GM12878 (cell line): Measurements from ENCODE around the gene GRAMD2B. TPM values are rescaled to one million over a fixed set of nuclear protein-coding genes. Genes with fewer than 3 reads are reported as not detected.
A peak's percentile ranks its signal among the peaks of the same experiment; 100 is the strongest.

Source experiments
- BACH1 ChIP-seq: fragments of 450-650 bp; IDR thresholded peaks from 2 replicates; pipeline ENCODE4 v1.6.1; 2017; ENCODE audit warnings: mild to moderate bottlenecking, borderline replicate concordance
- CHD1 ChIP-seq: IDR thresholded peaks from 2 replicates; pipeline ENCODE4 v1.6.1; 2012; ENCODE audit warnings: low read depth, low read length, improper control_type of control experiment
- CHD4 ChIP-seq: fragments of 200-600 bp; sonication (generic); IDR thresholded peaks from 2 replicates; pipeline ENCODE4 v1.6.1; 2016; ENCODE audit warnings: mild to moderate bottlenecking
- CREM ChIP-seq: IDR thresholded peaks from 2 replicates; pipeline ENCODE4 v1.6.1; 2014; ENCODE audit warnings: antibody characterized with exemption, low read depth
- DPF2 ChIP-seq: fragments of 450-650 bp; IDR thresholded peaks from 2 replicates; pipeline ENCODE4 v1.6.1; 2017; ENCODE audit warnings: mild to moderate bottlenecking
- GATAD2B ChIP-seq: fragments of 450-650 bp; conservative IDR thresholded peaks from 2 replicates; pipeline ENCODE4 v1.6.1; 2017; ENCODE audit warnings: low read depth, mild to moderate bottlenecking, moderate library complexity
- KAT2A ChIP-seq: conservative IDR thresholded peaks from 2 replicates; pipeline ENCODE4 v1.6.1; 2011; ENCODE audit warnings: low read depth, low read length; ENCODE audit not compliant: control insufficient read depth
- MTA2 ChIP-seq: fragments of 450-650 bp; IDR thresholded peaks from 2 replicates; pipeline ENCODE4 v1.6.1; 2016; ENCODE audit warnings: low read depth, mild to moderate bottlenecking, moderate library complexity
- PML ChIP-seq: IDR thresholded peaks from 2 replicates; pipeline ENCODE4 v1.6.1; 2012; ENCODE audit warnings: low read length, inconsistent platforms
- RBBP5 ChIP-seq: fragments of 200-600 bp; sonication (generic); conservative IDR thresholded peaks from 2 replicates; pipeline ENCODE4 v1.6.1; 2016
- SREBF1 ChIP-seq: IDR thresholded peaks from 2 replicates; pipeline ENCODE4 v1.6.1; 2012; ENCODE audit warnings: mild to moderate bottlenecking, low read length
- SUZ12 ChIP-seq: fragments of 200-600 bp; sonication (generic); IDR thresholded peaks from one replicate; pipeline ENCODE4 v1.6.1; 2018; ENCODE audit warnings: antibody characterized with exemption, mild to moderate bottlenecking; ENCODE audit not compliant: unreplicated experiment
- TCF12 ChIP-seq: IDR thresholded peaks from 2 replicates; pipeline ENCODE4 v1.6.1; 2011; ENCODE audit warnings: low read depth, mild to moderate bottlenecking, low read length
- YBX1 ChIP-seq: fragments of 450-650 bp; IDR thresholded peaks from 2 replicates; pipeline ENCODE4 v1.6.1; 2016; ENCODE audit warnings: antibody characterized with exemption
- ZNF274 ChIP-seq: IDR thresholded peaks from one replicate; pipeline ENCODE4 v1.8.0; 2011; ENCODE audit not compliant: insufficient read length, insufficient read depth
- polyA plus RNA-seq, 11 experiments: library from polyadenylated mRNA; depleted of rRNA in 4 of 11; unstranded in 6 of 11; stranded (reverse) in 5 of 11; fragments of >200 nt; fragmentation: Nextera tagmentation in 4 of 11; fragmentation: Illumina TruSeq in 1 of 11; extraction: Ambion mirVana in 4 of 11; extraction: Trizol in 1 of 11; gene quantifications; 1 replicate in 1 of 11; 2 replicates in 10 of 11; pipeline versions ENCODE4 v1.2.1 to v1.2.3, GENCODE V29; 2011 to 2016; ENCODE audit warnings: inconsistent platforms in 2 of 11, missing spikeins in 2 of 11, low read depth in 1 of 11
- total RNA-seq, 4 experiments: library from RNA; depleted of rRNA in 3 of 4; stranded (reverse); fragments of >200 nt in 3 of 4; fragmentation: Illumina TruSeq in 1 of 4; extraction: Trizol in 1 of 4; gene quantifications; 2 replicates each; pipeline versions ENCODE4 v1.2.1 to v1.2.3, GENCODE V29; 2013 to 2021
- TF ChIP-seq, protein P1 (sequence below): fragments of 450-650 bp; IDR thresholded peaks from 2 replicates; pipeline ENCODE4 v1.6.1; 2017; ENCODE audit warnings: low read depth, mild to moderate bottlenecking, moderate library complexity
- TF ChIP-seq, protein P2 (sequence below): IDR thresholded peaks from 2 replicates; pipeline ENCODE4 v1.6.1; 2012; ENCODE audit warnings: low read length, inconsistent platforms
- TF ChIP-seq, protein P3 (sequence below): fragments of 450-650 bp; IDR thresholded peaks from 2 replicates; pipeline ENCODE4 v1.6.1; 2014; ENCODE audit warnings: mild to moderate bottlenecking
- TF ChIP-seq, protein P4 (sequence below): IDR thresholded peaks from 2 replicates; pipeline ENCODE4 v1.6.1; 2012; ENCODE audit warnings: improper control_type of control experiment, low read depth, low read length; ENCODE audit not compliant: insufficient replicate concordance
- TF ChIP-seq, protein P5 (sequence below): IDR thresholded peaks from 2 replicates; pipeline ENCODE4 v1.6.1; 2012; ENCODE audit warnings: mild to moderate bottlenecking, low read depth, low read length

GRAMD2B gene
- total and polyA plus RNA-seq, 10 of the 15 experiments (the other 5 are each of a cell fraction or from before 2014, with no cell fraction given), result 1.9 to 21.5 (median 8.4) TPM

DNA sequence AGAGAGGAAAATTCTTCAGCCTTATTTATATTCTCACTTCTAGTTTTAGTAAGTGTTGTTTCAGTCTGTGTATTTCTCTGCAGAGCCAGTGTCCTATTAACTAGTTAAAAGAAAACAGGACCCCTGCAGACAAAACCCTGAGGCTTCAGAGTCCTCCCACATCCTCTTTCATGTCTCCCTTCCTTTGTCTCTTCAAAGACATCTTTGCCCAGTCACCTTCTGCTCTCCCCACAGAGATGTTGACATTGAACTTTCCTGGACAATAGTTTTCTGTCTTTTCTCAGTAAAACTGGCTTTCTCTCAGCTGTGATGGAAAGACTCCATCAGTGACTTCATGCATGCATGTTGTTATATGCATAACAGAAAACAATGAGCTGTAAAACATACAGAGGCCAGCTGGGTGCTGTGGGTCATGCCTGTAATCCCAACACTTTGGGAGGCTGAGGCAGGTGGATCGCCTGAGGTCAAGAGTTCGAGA, 20.2 kb downstream of the GRAMD2B start (continued):
- TF ChIP-seq TCF12 (0 out of 2 replicates have a peak, but pooled peaks have one; percentile 13), CREM (peak; percentile 59), GATAD2B (no peak), KAT2A (no peak), RBBP5 (no peak), ZNF274 (no peak), SREBF1 (no peak), SUZ12 (no peak), CHD1 (no peak), CHD4 (no peak), PML (peak; percentile 45; the same call in 1 of the 2 replicates), BACH1 (peak; percentile 46; the same call in 1 of the 2 replicates), DPF2 (peak; percentile 92), MTA2 (peak; percentile 93), YBX1 (no peak)
- TF ChIP-seq, protein P1, sequence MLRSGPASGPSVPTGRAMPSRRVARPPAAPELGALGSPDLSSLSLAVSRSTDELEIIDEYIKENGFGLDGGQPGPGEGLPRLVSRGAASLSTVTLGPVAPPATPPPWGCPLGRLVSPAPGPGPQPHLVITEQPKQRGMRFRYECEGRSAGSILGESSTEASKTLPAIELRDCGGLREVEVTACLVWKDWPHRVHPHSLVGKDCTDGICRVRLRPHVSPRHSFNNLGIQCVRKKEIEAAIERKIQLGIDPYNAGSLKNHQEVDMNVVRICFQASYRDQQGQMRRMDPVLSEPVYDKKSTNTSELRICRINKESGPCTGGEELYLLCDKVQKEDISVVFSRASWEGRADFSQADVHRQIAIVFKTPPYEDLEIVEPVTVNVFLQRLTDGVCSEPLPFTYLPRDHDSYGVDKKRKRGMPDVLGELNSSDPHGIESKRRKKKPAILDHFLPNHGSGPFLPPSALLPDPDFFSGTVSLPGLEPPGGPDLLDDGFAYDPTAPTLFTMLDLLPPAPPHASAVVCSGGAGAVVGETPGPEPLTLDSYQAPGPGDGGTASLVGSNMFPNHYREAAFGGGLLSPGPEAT, result peak; percentile 90
- TF ChIP-seq, protein P2, sequence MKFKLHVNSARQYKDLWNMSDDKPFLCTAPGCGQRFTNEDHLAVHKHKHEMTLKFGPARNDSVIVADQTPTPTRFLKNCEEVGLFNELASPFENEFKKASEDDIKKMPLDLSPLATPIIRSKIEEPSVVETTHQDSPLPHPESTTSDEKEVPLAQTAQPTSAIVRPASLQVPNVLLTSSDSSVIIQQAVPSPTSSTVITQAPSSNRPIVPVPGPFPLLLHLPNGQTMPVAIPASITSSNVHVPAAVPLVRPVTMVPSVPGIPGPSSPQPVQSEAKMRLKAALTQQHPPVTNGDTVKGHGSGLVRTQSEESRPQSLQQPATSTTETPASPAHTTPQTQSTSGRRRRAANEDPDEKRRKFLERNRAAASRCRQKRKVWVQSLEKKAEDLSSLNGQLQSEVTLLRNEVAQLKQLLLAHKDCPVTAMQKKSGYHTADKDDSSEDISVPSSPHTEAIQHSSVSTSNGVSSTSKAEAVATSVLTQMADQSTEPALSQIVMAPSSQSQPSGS, result peak; percentile 71; the same call in 1 of the 2 replicates
- TF ChIP-seq, protein P3, sequence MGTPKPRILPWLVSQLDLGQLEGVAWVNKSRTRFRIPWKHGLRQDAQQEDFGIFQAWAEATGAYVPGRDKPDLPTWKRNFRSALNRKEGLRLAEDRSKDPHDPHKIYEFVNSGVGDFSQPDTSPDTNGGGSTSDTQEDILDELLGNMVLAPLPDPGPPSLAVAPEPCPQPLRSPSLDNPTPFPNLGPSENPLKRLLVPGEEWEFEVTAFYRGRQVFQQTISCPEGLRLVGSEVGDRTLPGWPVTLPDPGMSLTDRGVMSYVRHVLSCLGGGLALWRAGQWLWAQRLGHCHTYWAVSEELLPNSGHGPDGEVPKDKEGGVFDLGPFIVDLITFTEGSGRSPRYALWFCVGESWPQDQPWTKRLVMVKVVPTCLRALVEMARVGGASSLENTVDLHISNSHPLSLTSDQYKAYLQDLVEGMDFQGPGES, result no peak
- TF ChIP-seq, protein P4, sequence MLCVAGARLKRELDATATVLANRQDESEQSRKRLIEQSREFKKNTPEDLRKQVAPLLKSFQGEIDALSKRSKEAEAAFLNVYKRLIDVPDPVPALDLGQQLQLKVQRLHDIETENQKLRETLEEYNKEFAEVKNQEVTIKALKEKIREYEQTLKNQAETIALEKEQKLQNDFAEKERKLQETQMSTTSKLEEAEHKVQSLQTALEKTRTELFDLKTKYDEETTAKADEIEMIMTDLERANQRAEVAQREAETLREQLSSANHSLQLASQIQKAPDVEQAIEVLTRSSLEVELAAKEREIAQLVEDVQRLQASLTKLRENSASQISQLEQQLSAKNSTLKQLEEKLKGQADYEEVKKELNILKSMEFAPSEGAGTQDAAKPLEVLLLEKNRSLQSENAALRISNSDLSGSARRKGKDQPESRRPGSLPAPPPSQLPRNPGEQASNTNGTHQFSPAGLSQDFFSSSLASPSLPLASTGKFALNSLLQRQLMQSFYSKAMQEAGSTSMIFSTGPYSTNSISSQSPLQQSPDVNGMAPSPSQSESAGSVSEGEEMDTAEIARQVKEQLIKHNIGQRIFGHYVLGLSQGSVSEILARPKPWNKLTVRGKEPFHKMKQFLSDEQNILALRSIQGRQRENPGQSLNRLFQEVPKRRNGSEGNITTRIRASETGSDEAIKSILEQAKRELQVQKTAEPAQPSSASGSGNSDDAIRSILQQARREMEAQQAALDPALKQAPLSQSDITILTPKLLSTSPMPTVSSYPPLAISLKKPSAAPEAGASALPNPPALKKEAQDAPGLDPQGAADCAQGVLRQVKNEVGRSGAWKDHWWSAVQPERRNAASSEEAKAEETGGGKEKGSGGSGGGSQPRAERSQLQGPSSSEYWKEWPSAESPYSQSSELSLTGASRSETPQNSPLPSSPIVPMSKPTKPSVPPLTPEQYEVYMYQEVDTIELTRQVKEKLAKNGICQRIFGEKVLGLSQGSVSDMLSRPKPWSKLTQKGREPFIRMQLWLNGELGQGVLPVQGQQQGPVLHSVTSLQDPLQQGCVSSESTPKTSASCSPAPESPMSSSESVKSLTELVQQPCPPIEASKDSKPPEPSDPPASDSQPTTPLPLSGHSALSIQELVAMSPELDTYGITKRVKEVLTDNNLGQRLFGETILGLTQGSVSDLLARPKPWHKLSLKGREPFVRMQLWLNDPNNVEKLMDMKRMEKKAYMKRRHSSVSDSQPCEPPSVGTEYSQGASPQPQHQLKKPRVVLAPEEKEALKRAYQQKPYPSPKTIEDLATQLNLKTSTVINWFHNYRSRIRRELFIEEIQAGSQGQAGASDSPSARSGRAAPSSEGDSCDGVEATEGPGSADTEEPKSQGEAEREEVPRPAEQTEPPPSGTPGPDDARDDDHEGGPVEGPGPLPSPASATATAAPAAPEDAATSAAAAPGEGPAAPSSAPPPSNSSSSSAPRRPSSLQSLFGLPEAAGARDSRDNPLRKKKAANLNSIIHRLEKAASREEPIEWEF, result no peak
- TF ChIP-seq, protein P5, sequence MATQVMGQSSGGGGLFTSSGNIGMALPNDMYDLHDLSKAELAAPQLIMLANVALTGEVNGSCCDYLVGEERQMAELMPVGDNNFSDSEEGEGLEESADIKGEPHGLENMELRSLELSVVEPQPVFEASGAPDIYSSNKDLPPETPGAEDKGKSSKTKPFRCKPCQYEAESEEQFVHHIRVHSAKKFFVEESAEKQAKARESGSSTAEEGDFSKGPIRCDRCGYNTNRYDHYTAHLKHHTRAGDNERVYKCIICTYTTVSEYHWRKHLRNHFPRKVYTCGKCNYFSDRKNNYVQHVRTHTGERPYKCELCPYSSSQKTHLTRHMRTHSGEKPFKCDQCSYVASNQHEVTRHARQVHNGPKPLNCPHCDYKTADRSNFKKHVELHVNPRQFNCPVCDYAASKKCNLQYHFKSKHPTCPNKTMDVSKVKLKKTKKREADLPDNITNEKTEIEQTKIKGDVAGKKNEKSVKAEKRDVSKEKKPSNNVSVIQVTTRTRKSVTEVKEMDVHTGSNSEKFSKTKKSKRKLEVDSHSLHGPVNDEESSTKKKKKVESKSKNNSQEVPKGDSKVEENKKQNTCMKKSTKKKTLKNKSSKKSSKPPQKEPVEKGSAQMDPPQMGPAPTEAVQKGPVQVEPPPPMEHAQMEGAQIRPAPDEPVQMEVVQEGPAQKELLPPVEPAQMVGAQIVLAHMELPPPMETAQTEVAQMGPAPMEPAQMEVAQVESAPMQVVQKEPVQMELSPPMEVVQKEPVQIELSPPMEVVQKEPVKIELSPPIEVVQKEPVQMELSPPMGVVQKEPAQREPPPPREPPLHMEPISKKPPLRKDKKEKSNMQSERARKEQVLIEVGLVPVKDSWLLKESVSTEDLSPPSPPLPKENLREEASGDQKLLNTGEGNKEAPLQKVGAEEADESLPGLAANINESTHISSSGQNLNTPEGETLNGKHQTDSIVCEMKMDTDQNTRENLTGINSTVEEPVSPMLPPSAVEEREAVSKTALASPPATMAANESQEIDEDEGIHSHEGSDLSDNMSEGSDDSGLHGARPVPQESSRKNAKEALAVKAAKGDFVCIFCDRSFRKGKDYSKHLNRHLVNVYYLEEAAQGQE, result no peak
